ENCODE results near the gene OSBPL9.

Gene OSBPL9

GRCh38 chr1:51612447-51612961 is 4.4 kb upstream of the OSBPL9 start:
- DNase-seq, result no peak
- Histone ChIP-seq H3K36me3 (no peaks in the 10 kb centered on the region; the same call in 1 of the 2 replicates), H3K27me3 (ENCODE audit: insufficient read depth, low read depth, severe bottlenecking) (no peaks in the 10 kb centered on the region), H3K9me3 (ENCODE audit: severe bottlenecking) (no peaks in the 10 kb centered on the region), H3K27ac (no peak overlapping the region), H3K4me3 (ENCODE audit: low read depth, low read length) (no peak overlapping the region)
- no peak for TF ChIP-seq CTCF (IDR thresholded peaks at IDR 0.05; ENCODE audit: low read depth, low read length)

DNA sequence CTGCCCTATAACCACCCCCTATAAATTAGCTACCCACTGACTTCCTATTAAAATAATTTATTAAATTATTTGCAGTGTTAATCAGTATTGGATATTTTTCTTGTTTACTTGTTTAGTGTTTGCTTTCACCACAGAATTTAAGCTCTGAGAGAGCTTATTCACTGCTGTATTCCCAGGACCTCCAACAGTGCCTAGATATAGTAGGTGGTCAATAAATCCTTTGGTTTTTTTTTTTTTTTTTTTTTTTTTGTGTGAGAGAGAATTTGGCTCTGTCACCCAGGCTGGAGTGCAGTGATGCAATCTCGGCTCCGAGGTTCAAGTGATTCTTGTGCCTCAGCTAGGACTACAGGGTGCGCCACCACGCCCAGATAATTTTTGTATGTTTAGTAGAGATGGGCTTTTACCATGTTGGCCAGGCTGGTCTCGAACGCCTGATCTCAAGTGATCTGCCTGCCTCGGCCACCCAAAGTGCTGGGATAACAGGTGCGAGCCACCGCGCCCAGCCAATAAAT is 1.1 kb upstream of the OSBPL9 start:
- Histone ChIP-seq H3K9me3 (ENCODE audit: severe bottlenecking) (no peaks in the 10 kb centered on the region), H3K36me3 (no peaks in the 10 kb centered on the region; the same call in 1 of the 2 replicates), H3K27me3 (ENCODE audit: insufficient read depth, low read depth, severe bottlenecking) (no peaks in the 10 kb centered on the region), H3K27ac (no peak overlapping the region), H3K4me3 (ENCODE audit: low read depth, low read length) (no peak overlapping the region)
- no peak for TF ChIP-seq CTCF (IDR thresholded peaks at IDR 0.05; ENCODE audit: low read depth, low read length)
- no peak for DNase-seq

- Histone ChIP-seq H3K27me3 (ENCODE audit: insufficient read depth, low read depth, severe bottlenecking) (no peaks in the 10 kb centered on the region), H3K4me3 (ENCODE audit: low read depth, low read length) (peak overlapping the region; percentile 42), H3K27ac (peak overlapping the region; percentile 37), H3K36me3 (no peaks in the 10 kb centered on the region; the same call in 1 of the 2 replicates), H3K9me3 (ENCODE audit: severe bottlenecking) (no peaks in the 10 kb centered on the region)
- no peak for TF ChIP-seq CTCF (IDR thresholded peaks at IDR 0.05; ENCODE audit: low read depth, low read length)
- no peak for DNase-seq
These were observed 402 bp upstream of the OSBPL9 start for GRCh38 chr1:51616490-51616889.

DNA sequence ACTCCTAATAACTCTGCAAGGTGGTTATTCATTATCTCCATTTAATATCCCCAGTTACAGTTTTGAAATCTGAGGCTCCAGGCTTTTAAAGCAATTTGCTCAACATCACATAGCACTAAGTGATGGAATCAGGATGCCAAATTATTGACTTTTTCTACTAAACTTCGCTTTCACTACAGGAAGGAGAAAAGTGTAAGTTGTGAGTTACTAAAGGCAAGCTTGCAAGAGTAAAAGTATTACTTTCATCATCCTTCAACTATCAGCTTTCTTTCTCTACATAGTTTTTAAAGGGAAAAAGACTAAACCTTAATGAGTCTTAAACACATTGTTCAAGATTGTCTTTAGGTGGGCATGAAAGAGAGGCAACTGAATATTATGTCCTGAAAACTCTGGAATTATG is 1.8 kb downstream of the OSBPL9 start:
- Histone ChIP-seq H3K27me3 (ENCODE audit: insufficient read depth, low read depth, severe bottlenecking) (no peaks in the 10 kb centered on the region), H3K9me3 (ENCODE audit: severe bottlenecking) (no peaks in the 10 kb centered on the region), H3K36me3 (no peaks in the 10 kb centered on the region; the same call in 1 of the 2 replicates), H3K4me3 (ENCODE audit: low read depth, low read length) (no peak overlapping the region), H3K27ac (no peak overlapping the region)
- TF ChIP-seq CTCF (IDR thresholded peaks at IDR 0.05; ENCODE audit: low read depth, low read length), result no peak
- no peak for DNase-seq

- no peak overlapping the region for H3K4me3 ChIP-seq (ENCODE audit: low read depth, low read length)
- no peaks in the 10 kb centered on the region for H3K9me3 ChIP-seq (ENCODE audit: severe bottlenecking)
- TF ChIP-seq CTCF (IDR thresholded peaks at IDR 0.05; ENCODE audit: low read depth, low read length), result no peak
- H3K36me3 ChIP-seq, result no peaks in the 10 kb centered on the region; the same call in 1 of the 2 replicates
- H3K27ac ChIP-seq, result no peak overlapping the region
- no peak for DNase-seq
- no peaks in the 10 kb centered on the region for H3K27me3 ChIP-seq (ENCODE audit: insufficient read depth, low read depth, severe bottlenecking)
These were observed 3.6 kb downstream of the OSBPL9 start for GRCh38 chr1:51620470-51620869.

DNA sequence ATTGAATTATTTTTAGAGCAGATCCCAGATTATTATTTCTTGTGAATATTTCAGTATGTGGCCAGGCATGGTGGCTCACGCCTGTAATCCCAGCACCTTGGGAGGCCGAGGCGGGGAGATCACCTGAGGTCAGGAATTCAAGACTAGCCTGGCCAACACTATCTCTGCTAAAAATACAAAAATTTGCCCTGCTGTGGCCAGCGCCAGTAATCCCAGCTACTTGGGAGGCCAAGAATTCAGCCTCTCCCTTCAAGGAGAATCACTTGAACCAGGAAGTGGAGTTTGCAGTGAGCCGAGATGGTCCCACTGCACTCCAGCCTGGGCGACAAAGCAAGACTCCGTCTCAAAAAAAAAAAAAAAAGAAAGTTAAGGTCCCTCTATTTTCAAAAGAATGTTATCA is 4.3 kb downstream of the OSBPL9 start:
- no peak for TF ChIP-seq CTCF (IDR thresholded peaks at IDR 0.05; ENCODE audit: low read depth, low read length)
- Histone ChIP-seq H3K27ac (no peak overlapping the region), H3K36me3 (no peaks in the 10 kb centered on the region; the same call in 1 of the 2 replicates), H3K9me3 (ENCODE audit: severe bottlenecking) (no peaks in the 10 kb centered on the region), H3K4me3 (ENCODE audit: low read depth, low read length) (no peak overlapping the region), H3K27me3 (ENCODE audit: insufficient read depth, low read depth, severe bottlenecking) (no peaks in the 10 kb centered on the region)
- no peak for DNase-seq
